ENCODE results near the gene CLSTN1. TPM values are rescaled to one million over a fixed set of nuclear protein-coding genes. Genes with fewer than 3 reads are reported as not detected.

Gene CLSTN1
- total RNA-seq, 2 experiments from 2014 or later = 29.3 to 29.9 TPM

DNA sequence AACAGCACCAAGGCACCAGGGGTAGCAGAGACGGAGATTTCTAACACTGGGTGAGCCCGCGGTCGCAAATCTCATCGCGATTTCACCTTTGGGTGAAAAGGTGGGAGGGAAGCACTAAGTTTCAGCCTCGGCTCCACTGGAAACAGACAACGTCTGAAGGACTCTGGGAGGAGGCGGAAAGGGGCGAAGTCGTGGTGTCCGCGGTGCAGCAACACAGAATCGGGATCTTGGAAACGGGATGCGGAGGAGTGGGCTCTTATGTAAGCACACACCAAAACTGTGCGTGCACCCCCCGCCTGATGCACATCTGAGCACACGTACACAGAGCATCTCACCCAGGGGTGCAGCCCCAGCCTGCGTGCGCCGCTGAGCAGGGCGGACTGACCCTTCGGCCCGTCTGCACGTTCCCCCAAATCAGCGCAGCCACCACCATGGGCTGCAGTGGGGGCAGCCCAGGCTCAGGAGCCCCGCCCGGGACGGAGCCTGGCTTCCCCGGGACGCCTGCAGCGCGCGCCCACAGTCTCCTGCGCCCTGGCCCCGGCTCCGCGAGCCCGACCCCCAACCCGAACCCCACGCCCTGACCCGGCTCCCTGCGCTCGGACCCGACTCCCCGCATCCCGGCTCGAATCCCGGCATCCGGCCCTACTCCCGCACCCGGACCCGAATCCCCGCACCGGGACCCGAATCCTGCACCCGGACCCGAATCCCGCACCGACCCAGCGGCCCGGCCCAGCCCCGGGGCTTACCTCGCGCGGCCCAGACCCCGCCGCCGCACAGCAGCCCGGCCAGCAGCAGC, 670 bp downstream of the CLSTN1 start:
- intact Hi-C loops (cut with micrococcal nuclease) = loop anchor here (2.0 kb wide), 1 partner anchor 34 kb away; no protein-coding TSS in a partner anchor

DNA sequence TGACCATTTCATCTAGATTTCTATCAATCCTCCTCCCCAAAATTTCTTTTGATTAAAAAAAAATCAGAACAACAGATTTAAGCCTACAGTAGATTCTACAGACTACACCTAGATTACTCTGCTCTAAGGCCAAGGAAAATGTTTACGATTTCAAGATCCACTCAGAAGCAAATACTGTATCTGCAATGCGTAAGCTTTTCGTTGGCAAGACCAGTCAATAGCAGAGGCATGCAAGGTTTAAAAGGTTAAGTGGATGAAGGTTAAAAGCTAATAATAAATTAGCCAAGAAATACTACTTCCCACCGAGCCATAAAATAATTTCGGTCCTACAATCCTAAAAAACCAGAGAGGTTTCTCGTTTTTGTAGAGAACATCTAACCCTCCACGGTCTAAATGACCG, 1.3 kb downstream of the CLSTN1 start:
- Mint-ChIP-seq H3K27ac (peak overlapping the region; percentile 82), H3K36me3 (ENCODE audit: low read depth) (peaks cover 2% of the 10 kb centered on the region), H3K9me3 (no peaks in the 10 kb centered on the region), H3K4me1 (ENCODE audit: low read depth) (peaks cover 31% of the 10 kb centered on the region), H3K27me3 (peaks cover 9% of the 10 kb centered on the region), H3K4me3 (peak overlapping the region; percentile 87)
- intact Hi-C loops (cut with micrococcal nuclease) = loop anchor here (2.0 kb wide), 1 partner anchor 34 kb away; no protein-coding TSS in a partner anchor
- DNase-seq (no peak), ATAC-seq (no peak)
- POLR2A ChIA-PET = interaction anchor here (1.1 kb wide), 1 partner anchor 193 kb away, joined by 3 read pairs; no protein-coding TSS in a partner anchor
- CTCF ChIA-PET = interaction anchor here (1.2 kb wide), 2 partner anchors 38 to 100 kb away, joined by 3 to 7 read pairs; no protein-coding TSS in a partner anchor
- TF ChIP-seq, protein P1, sequence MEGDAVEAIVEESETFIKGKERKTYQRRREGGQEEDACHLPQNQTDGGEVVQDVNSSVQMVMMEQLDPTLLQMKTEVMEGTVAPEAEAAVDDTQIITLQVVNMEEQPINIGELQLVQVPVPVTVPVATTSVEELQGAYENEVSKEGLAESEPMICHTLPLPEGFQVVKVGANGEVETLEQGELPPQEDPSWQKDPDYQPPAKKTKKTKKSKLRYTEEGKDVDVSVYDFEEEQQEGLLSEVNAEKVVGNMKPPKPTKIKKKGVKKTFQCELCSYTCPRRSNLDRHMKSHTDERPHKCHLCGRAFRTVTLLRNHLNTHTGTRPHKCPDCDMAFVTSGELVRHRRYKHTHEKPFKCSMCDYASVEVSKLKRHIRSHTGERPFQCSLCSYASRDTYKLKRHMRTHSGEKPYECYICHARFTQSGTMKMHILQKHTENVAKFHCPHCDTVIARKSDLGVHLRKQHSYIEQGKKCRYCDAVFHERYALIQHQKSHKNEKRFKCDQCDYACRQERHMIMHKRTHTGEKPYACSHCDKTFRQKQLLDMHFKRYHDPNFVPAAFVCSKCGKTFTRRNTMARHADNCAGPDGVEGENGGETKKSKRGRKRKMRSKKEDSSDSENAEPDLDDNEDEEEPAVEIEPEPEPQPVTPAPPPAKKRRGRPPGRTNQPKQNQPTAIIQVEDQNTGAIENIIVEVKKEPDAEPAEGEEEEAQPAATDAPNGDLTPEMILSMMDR (IDR thresholded peaks at IDR 0.05) = no peak

More for the DNA sequence above, 670 bp downstream of the CLSTN1 start:
- Mint-ChIP-seq H3K4me3 (peak overlapping the region; percentile 87), H3K27me3 (peaks cover 9% of the 10 kb centered on the region), H3K4me1 (ENCODE audit: low read depth) (peaks cover 35% of the 10 kb centered on the region), H3K27ac (peak overlapping the region; percentile 82), H3K36me3 (ENCODE audit: low read depth) (peaks cover 2% of the 10 kb centered on the region), H3K9me3 (no peaks in the 10 kb centered on the region)
- ATAC-seq (peak; percentile 28), DNase-seq (peak; percentile 60)
- ChIA-PET POLR2A (no interaction called here), CTCF (interaction anchor here (1.0 to 1.2 kb wide), 2 partner anchors 39 kb away, joined by 3 to 7 read pairs; no protein-coding TSS in a partner anchor)
- TF ChIP-seq, protein P1 (IDR thresholded peaks at IDR 0.05) = no peak

DNA sequence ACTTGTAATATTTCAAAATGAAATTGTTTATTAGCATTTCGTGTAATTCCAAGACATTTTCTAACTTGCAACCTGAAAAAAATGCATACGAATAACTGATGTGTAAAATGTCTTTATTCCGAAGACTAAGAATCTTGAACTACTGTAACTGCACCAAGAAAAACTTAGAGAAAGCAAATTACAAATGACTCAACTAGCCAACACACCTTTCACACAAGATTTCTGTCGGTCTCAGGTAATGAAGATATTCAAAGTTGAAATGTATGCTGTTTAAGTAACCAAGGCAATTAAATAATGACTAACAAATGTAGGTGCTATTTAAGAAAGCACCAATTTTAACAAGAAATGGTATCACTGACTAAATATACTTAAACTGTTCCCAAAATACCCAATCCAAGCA, 2.1 kb downstream of the CLSTN1 start:
- Mint-ChIP-seq H3K27me3 (peaks cover 9% of the 10 kb centered on the region), H3K4me3 (peak overlapping the region; percentile 87), H3K36me3 (ENCODE audit: low read depth) (peaks cover 2% of the 10 kb centered on the region), H3K9me3 (no peaks in the 10 kb centered on the region), H3K4me1 (ENCODE audit: low read depth) (peaks cover 29% of the 10 kb centered on the region), H3K27ac (no peak overlapping the region)
- ChIA-PET POLR2A (interaction anchor here (1.1 kb wide), 1 partner anchor 192 kb away, joined by 3 read pairs; no protein-coding TSS in a partner anchor), CTCF (interaction anchor here (0.5 to 2.6 kb wide), 4 partner anchors 37 to 241 kb away, joined by 3 to 20 read pairs (median 5); no protein-coding TSS in a partner anchor)
- ATAC-seq = no peak
- no peak for DNase-seq
- intact Hi-C loops (cut with micrococcal nuclease) = loop anchor here (2.0 kb wide), 1 partner anchor 33 kb away; no protein-coding TSS in a partner anchor
- TF ChIP-seq, protein P1 (IDR thresholded peaks at IDR 0.05) = no peak

DNA sequence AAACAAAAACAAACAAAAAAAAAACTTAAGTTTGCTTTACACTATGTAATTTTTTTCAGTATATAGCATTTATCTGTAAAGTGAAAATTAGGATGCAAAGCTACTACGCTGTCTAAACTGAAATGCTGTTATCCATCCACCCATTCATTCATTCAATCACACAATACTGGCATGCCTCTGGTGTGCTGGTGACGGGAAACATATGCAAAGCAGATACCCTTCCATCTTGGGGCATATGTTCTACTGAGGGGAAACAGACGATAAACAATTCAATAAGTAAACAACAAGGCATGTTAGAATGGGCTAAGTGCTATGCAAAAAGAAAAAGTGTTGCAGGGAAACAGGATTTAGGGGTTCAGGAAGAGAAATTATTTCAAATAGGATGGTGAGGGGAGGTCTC, 3.2 kb downstream of the CLSTN1 start:
- no peak for DNase-seq
- peaks cover 6% of the 10 kb centered on the region for H3K27me3 Mint-ChIP-seq
- peaks cover 2% of the 10 kb centered on the region for H3K36me3 Mint-ChIP-seq (ENCODE audit: low read depth)
- H3K27ac Mint-ChIP-seq = no peak overlapping the region
- peaks cover 27% of the 10 kb centered on the region for H3K4me1 Mint-ChIP-seq (ENCODE audit: low read depth)
- no peak for ATAC-seq
- H3K4me3 Mint-ChIP-seq = no peak overlapping the region
- ChIA-PET CTCF (interaction anchor here (1.0 to 2.6 kb wide), 3 partner anchors 16 to 48 kb away, joined by 4 to 20 read pairs (median 4); no protein-coding TSS in a partner anchor), POLR2A (interaction anchor here (0.6 to 1.5 kb wide), 2 partner anchors 48 to 193 kb away, joined by 3 to 4 read pairs; no protein-coding TSS in a partner anchor)
- intact Hi-C loops (cut with micrococcal nuclease) = no loop called here
- no peaks in the 10 kb centered on the region for H3K9me3 Mint-ChIP-seq
- TF ChIP-seq, protein P1 (IDR thresholded peaks at IDR 0.05) = no peak

Measured in activated CD8-positive, alpha-beta T cell treated with anti-CD3 and anti-CD28 coated beads for 36 hours (primary cell).